ENCODE measurements around the gene SNIP1. TPM values are rescaled to one million over a fixed set of nuclear protein-coding genes. Genes with fewer than 3 reads are reported as not detected.
"Not testable (repeated sequence)": the region's sequence is repeated elsewhere in the genome, so short reads cannot be mapped to it uniquely, and the experiment has no call there.

The SNIP1 gene
- total and polyA plus RNA-seq, 7 donors = 4.1 to 11.9 (median 8.1) TPM

- DNase-seq = no peak
- intact Hi-C loops (cut with DNase I) = no loop called here
- Histone ChIP-seq H3K36me3 (ENCODE audit: insufficient read depth in 1 of 2, low read depth in 1 of 2) (peaks cover 7 to 26% of the 10 kb centered on the region in 2 donors), H3K27ac (no peak overlapping the region), H3K27me3 (ENCODE audit: insufficient read depth in 3 of 3, low read length in 2 of 3) (no peaks in the 10 kb centered on the region), H3K4me3 (no peak overlapping the region), H3K4me1 (peaks cover 5% of the 10 kb centered on the region), H3K9me3 (no peaks in the 10 kb centered on the region)
- 36 to 38% (median 38%) methylated on average over 10 of the region's 10 CpGs for WGBS, 3 donors
- TF ChIP-seq CTCF (IDR thresholded peaks at IDR 0.05) = no peak
- no peak for ATAC-seq
Measured at GRCh38 chr1:37560401-37561132, 6.5 kb upstream of the SNIP1 start.

DNA sequence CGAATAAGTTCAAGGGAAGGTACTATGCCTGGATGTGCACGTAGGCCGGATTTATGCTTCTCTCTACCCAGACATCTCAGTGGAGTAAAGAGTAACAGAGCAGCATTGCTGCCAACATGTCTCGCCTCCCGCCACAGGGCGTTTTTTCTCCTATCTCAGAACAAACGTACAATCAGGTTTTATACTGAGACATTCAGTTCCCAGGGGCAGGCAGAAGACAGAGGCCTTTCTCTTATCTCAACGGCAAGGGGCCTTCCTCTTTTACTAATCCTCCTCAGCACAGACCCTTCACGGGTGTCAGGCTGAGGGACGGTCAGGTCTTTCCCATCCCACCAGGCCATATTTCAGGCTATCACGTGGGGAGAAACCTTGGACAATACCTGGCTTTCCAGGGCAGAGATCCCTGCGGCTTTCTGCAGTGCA is 5.9 kb upstream of the SNIP1 start:
- DNase-seq; H3K27me3 ChIP-seq (ENCODE audit: insufficient read depth in 3 of 3, low read length in 2 of 3); intact Hi-C loops (cut with DNase I); H3K4me3 ChIP-seq; ATAC-seq; H3K9me3 ChIP-seq; H3K4me1 ChIP-seq; H3K27ac ChIP-seq: not testable (repeated sequence)
- peaks cover under 1 to 20% of the 10 kb centered on the region in 2 donors for H3K36me3 ChIP-seq (ENCODE audit: insufficient read depth in 1 of 2, low read depth in 1 of 2)
- WGBS, 3 donors = 48 to 52% (median 50%) methylated on average over 12 of the region's 12 CpGs

DNA sequence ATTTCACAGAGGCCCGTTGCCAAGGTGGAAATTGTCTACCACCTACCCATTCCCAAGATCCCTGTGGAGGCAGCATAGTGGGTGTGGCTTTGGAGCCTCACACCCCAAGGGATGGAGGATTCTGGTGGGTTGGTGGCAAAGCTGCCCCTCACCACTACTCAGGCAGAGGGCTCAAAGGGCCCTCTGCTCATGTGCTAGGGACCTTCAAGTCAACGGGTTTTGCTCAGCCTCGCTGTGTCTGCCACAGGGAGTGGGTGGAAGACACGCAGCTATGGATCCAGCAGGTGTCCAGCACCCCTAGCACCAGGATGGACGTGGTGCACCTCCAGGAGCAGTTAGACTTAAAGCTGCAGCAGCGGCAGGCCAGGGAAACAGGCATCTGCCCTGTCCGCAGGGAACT is 5.0 kb upstream of the SNIP1 start:
- TF ChIP-seq CTCF (IDR thresholded peaks at IDR 0.05) = no peak
- Histone ChIP-seq H3K36me3 (ENCODE audit: insufficient read depth in 1 of 2, low read depth in 1 of 2) (peaks cover 0 to 12% of the 10 kb centered on the region in 2 donors), H3K4me3 (no peak overlapping the region), H3K4me1 (peaks cover 5% of the 10 kb centered on the region), H3K27ac (no peak overlapping the region), H3K9me3 (no peaks in the 10 kb centered on the region), H3K27me3 (ENCODE audit: insufficient read depth in 3 of 3, low read length in 2 of 3) (no peaks in the 10 kb centered on the region)
- 86 to 90% (median 88%) methylated on average over 7 of the region's 7 CpGs for WGBS, 3 donors
- DNase-seq = no peak
- no peak for ATAC-seq
- intact Hi-C loops (cut with DNase I) = no loop called here

DNA sequence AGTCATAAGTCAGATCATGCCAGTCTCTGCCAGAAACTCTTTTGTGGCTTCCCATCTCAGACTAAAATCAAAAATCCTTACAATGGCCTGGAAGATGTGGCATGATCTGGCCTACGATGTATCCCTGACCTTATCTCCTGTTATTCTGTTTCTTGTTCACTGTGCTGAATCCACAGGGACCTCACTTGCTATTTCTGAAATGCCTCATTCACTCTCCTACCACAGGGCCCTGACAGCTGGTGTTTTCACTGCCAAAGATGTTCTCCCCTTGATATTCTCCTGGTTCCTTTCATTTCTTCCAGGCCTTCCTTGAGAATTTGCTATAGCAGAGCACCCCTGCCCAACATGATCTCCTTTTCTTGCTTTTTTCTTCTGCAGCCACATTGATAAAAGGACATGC is 4.3 kb upstream of the SNIP1 start:
- no peak overlapping the region for H3K4me3 ChIP-seq
- intact Hi-C loops (cut with DNase I) = no loop called here
- H3K9me3 ChIP-seq = no peaks in the 10 kb centered on the region
- H3K36me3 ChIP-seq (ENCODE audit: insufficient read depth in 1 of 2, low read depth in 1 of 2) = peaks cover 0 to 7% of the 10 kb centered on the region in 2 donors
- TF ChIP-seq CTCF (IDR thresholded peaks at IDR 0.05) = no peak
- H3K27me3 ChIP-seq (ENCODE audit: insufficient read depth in 3 of 3, low read length in 2 of 3) = no peaks in the 10 kb centered on the region
- WGBS, 3 donors = 55 to 74% (median 67%) methylated on average over 1 of the region's 1 CpG
- H3K4me1 ChIP-seq = peaks cover 5% of the 10 kb centered on the region
- DNase-seq = no peak
- ATAC-seq = no peak
- no peak overlapping the region for H3K27ac ChIP-seq

- Histone ChIP-seq H3K27ac (no peak overlapping the region), H3K36me3 (ENCODE audit: insufficient read depth in 1 of 2, low read depth in 1 of 2) (peaks cover 3 to 11% of the 10 kb centered on the region in 2 donors), H3K9me3 (no peaks in the 10 kb centered on the region), H3K27me3 (ENCODE audit: insufficient read depth in 3 of 3, low read length in 2 of 3) (no peaks in the 10 kb centered on the region), H3K4me1 (peaks cover 15% of the 10 kb centered on the region), H3K4me3 (peak overlapping the region; percentile 49)
- 85 to 97% (median 92%) methylated on average over 3 of the region's 3 CpGs for WGBS, 3 donors
- no peak for TF ChIP-seq CTCF (IDR thresholded peaks at IDR 0.05)
- intact Hi-C loops (cut with DNase I) = no loop called here
- ATAC-seq = no peak
- DNase-seq = no peak
Measured at GRCh38 chr1:37557402-37557801, 3.3 kb upstream of the SNIP1 start.

Data from psoas muscle (tissue), 8 donors.